Natural killer cell (primary cell): ENCODE results near the gene EEF2K. TPM values are rescaled to one million over a fixed set of nuclear protein-coding genes. Genes with fewer than 3 reads are reported as not detected.

Experiments
- ATAC-seq, 3 donors: fragments of 150-1000 bp in 2 of 3; fragments of 200-7000 bp in 1 of 3; cut with Tn5 transposase; 1 replicate in 1 of 3; 2 replicates in 2 of 3; pipeline ENCODE4 v1.10.0; 2021; ENCODE audit warnings: mild to moderate bottlenecking in 2 of 3, moderate library complexity in 2 of 3
- DNase-seq, 2 donors: peaks; one replicate each; pipeline versions ENCODE4 v3.0.0 to v3.0.0-alpha.2; 2013 to 2021; ENCODE audit warnings: mixed read lengths in 1 of 2
- H3K27ac ChIP-seq: one replicate; pipeline ENCODE4 v1.5.1; 2013; ENCODE audit warnings: mild to moderate bottlenecking, low read length
- H3K27me3 ChIP-seq: one replicate; pipeline ENCODE4 v1.6.1; 2013; ENCODE audit warnings: low read length; ENCODE audit not compliant: control insufficient read depth, insufficient read depth
- H3K36me3 ChIP-seq: one replicate; pipeline ENCODE4 v1.6.1; 2013; ENCODE audit warnings: low read length; ENCODE audit not compliant: control insufficient read depth, insufficient read depth
- H3K4me1 ChIP-seq: one replicate; pipeline ENCODE4 v1.6.1; 2013; ENCODE audit warnings: low read length; ENCODE audit not compliant: control insufficient read depth, insufficient read depth
- H3K4me3 ChIP-seq: one replicate; pipeline ENCODE4 v1.5.1; 2013; ENCODE audit warnings: low read length
- H3K9me3 ChIP-seq: one replicate; pipeline ENCODE4 v1.6.1; 2013; ENCODE audit warnings: low read length; ENCODE audit not compliant: control insufficient read depth, insufficient read depth
- H3K27ac Mint-ChIP-seq, 2 donors: one replicate each; pipeline ENCODE4 v1.8.0; 2022; ENCODE audit warnings: mild to moderate bottlenecking in 2 of 2, mixed read lengths in 2 of 2, moderate library complexity in 1 of 2
- H3K27me3 Mint-ChIP-seq, 2 donors: one replicate each; pipeline ENCODE4 v1.8.0; 2022; ENCODE audit warnings: low read depth in 2 of 2, mixed read lengths in 2 of 2
- H3K36me3 Mint-ChIP-seq: one replicate; pipeline ENCODE4 v1.8.0; 2022; ENCODE audit warnings: mixed read lengths
- H3K4me1 Mint-ChIP-seq, 2 donors: one replicate each; pipeline ENCODE4 v1.8.0; 2022; ENCODE audit warnings: mixed read lengths in 2 of 2
- H3K4me3 Mint-ChIP-seq: one replicate; pipeline ENCODE4 v1.8.0; 2022; ENCODE audit warnings: mild to moderate bottlenecking, moderate library complexity, mixed read lengths
- H3K9me3 Mint-ChIP-seq, 2 donors: one replicate each; pipeline ENCODE4 v1.8.0; 2022; ENCODE audit warnings: mixed read lengths in 2 of 2
- WGBS: methylation state at CpG from one replicate; pipeline ENCODE4 v1.1.7; 2013; ENCODE audit warnings: missing lambda C conversion rate; ENCODE audit not compliant: insufficient coverage; 5-methylcytosine and 5-hydroxymethylcytosine counted together
- intact Hi-C: fragments of 100-400 bp; cut with micrococcal nuclease; formaldehyde crosslinking; loops from one replicate; pipeline ENCODE4 v1.14.2; 2022
- total RNA-seq, 4 donors: library from RNA; stranded (reverse); fragments of 120-200 nt in 1 of 4; gene quantifications; one replicate each; pipeline versions ENCODE4 v1.2.3 to v1.2.4, GENCODE V29; 2013 to 2022
- TF ChIP-seq, protein P1 (sequence below): fragments of 200-600 bp; IDR thresholded peaks from one replicate; pipeline ENCODE4 v1.8.0; 2022; ENCODE audit warnings: antibody characterized with exemption

The EEF2K gene
- total RNA-seq, 3 donors from 2014 or later (not counting 1 experiment from before 2014, with no cell fraction given) = 12.6 to 33.5 (median 22.9) TPM

DNA sequence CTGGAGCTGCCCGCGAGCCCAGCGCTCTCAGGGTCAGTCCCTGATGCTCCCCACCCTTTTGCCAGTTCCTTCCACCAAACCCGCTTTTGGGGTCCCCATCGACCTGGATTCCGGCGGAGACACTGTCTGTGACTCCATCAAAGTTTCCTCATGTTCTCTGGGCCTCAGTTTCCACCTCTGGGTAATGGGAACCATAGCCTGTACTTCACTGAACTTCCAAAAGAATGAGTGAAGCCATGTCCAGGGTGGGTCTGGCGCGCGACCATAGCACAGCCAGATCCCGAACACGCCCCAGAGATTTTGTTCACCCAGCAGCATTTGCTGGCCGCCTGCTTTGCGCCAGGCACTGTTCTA, 43.4 kb upstream of the EEF2K start:
- Mint-ChIP-seq H3K36me3 (no peaks in the 10 kb centered on the region), H3K9me3 (peaks cover 0 to 4% of the 10 kb centered on the region in 2 donors), H3K4me1 (peaks cover 0 to 6% of the 10 kb centered on the region in 2 donors), H3K27me3 (peaks cover 0 to 6% of the 10 kb centered on the region in 2 donors), H3K27ac (no peak overlapping the region), H3K4me3 (no peak overlapping the region)
- H3K27me3 ChIP-seq = peaks cover 3% of the 10 kb centered on the region
- intact Hi-C loops = no loop called here
- no peaks in the 10 kb centered on the region for H3K36me3 ChIP-seq
- DNase-seq (no peak), ATAC-seq (no peak)
- no peak overlapping the region for H3K27ac ChIP-seq
- H3K4me3 ChIP-seq = no peak overlapping the region
- TF ChIP-seq, protein P1, sequence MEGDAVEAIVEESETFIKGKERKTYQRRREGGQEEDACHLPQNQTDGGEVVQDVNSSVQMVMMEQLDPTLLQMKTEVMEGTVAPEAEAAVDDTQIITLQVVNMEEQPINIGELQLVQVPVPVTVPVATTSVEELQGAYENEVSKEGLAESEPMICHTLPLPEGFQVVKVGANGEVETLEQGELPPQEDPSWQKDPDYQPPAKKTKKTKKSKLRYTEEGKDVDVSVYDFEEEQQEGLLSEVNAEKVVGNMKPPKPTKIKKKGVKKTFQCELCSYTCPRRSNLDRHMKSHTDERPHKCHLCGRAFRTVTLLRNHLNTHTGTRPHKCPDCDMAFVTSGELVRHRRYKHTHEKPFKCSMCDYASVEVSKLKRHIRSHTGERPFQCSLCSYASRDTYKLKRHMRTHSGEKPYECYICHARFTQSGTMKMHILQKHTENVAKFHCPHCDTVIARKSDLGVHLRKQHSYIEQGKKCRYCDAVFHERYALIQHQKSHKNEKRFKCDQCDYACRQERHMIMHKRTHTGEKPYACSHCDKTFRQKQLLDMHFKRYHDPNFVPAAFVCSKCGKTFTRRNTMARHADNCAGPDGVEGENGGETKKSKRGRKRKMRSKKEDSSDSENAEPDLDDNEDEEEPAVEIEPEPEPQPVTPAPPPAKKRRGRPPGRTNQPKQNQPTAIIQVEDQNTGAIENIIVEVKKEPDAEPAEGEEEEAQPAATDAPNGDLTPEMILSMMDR = no peak
- peaks cover 3% of the 10 kb centered on the region for H3K4me1 ChIP-seq
- 52% methylated on average over 14 of the region's 14 CpGs for WGBS
- H3K9me3 ChIP-seq = no peaks in the 10 kb centered on the region

- DNase-seq = no peak
- peaks cover 0 to 6% of the 10 kb centered on the region in 2 donors for H3K4me1 Mint-ChIP-seq
- no peak overlapping the region for H3K27ac Mint-ChIP-seq
- no peak for ATAC-seq
- peaks cover 0 to 6% of the 10 kb centered on the region in 2 donors for H3K27me3 Mint-ChIP-seq
- intact Hi-C loops = no loop called here
- no peaks in the 10 kb centered on the region for H3K36me3 Mint-ChIP-seq
- no peak overlapping the region for H3K4me3 Mint-ChIP-seq
- Histone ChIP-seq H3K27ac (no peak overlapping the region), H3K4me1 (peaks cover 3% of the 10 kb centered on the region), H3K9me3 (no peaks in the 10 kb centered on the region), H3K27me3 (peaks cover 3% of the 10 kb centered on the region), H3K36me3 (no peaks in the 10 kb centered on the region), H3K4me3 (no peak overlapping the region)
- TF ChIP-seq, protein P1 = no peak
- peaks cover 0 to 4% of the 10 kb centered on the region in 2 donors for H3K9me3 Mint-ChIP-seq
- WGBS = 94% methylated on average over 6 of the region's 6 CpGs
Measured at GRCh38 chr16:22163806-22164205, 42.3 kb upstream of the EEF2K start.

- Histone ChIP-seq H3K4me1 (peaks cover 3% of the 10 kb centered on the region), H3K4me3 (no peak overlapping the region), H3K9me3 (no peaks in the 10 kb centered on the region), H3K27ac (no peak overlapping the region), H3K27me3 (peaks cover 3% of the 10 kb centered on the region), H3K36me3 (no peaks in the 10 kb centered on the region)
- ATAC-seq = no peak
- peaks cover 0 to 4% of the 10 kb centered on the region in 2 donors for H3K9me3 Mint-ChIP-seq
- no peak for DNase-seq
- peaks cover 0 to 6% of the 10 kb centered on the region in 2 donors for H3K27me3 Mint-ChIP-seq
- intact Hi-C loops = no loop called here
- H3K36me3 Mint-ChIP-seq = no peaks in the 10 kb centered on the region
- H3K4me3 Mint-ChIP-seq = no peak overlapping the region
- TF ChIP-seq, protein P1 = no peak
- no peak overlapping the region for H3K27ac Mint-ChIP-seq
- 92% methylated on average over 5 of the region's 5 CpGs for WGBS
- H3K4me1 Mint-ChIP-seq = peaks cover 0 to 6% of the 10 kb centered on the region in 2 donors
Measured at GRCh38 chr16:22164482-22164881, 41.6 kb upstream of the EEF2K start.
